Liver (tissue), 3 donors: ENCODE measurements around the gene TIMM17A.

ENCODE experiments used
- FOXA1 ChIP-seq: IDR thresholded peaks from 2 replicates; pipeline ENCODE4 v1.6.1; 2016; ENCODE audit warnings: antibody characterized with exemption
- GABPA ChIP-seq, 2 donors: IDR thresholded peaks in 1 of 2; conservative IDR thresholded peaks in 1 of 2; 2 replicates each; pipeline ENCODE4 v1.6.1; 2016; ENCODE audit warnings: antibody characterized with exemption in 2 of 2, mild to moderate bottlenecking in 1 of 2, moderate library complexity in 1 of 2
- RAD21 ChIP-seq, 2 donors: IDR thresholded peaks; 2 replicates each; pipeline ENCODE4 v1.6.1; 2016; ENCODE audit warnings: antibody characterized with exemption in 2 of 2, mild to moderate bottlenecking in 2 of 2
- SP1 ChIP-seq: IDR thresholded peaks from 2 replicates; pipeline ENCODE4 v1.6.1; 2018; ENCODE audit warnings: antibody characterized with exemption, mild to moderate bottlenecking
- TAF1 ChIP-seq: conservative IDR thresholded peaks from 2 replicates; pipeline ENCODE4 v1.6.1; 2016; ENCODE audit warnings: antibody characterized with exemption, mild to moderate bottlenecking
- YY1 ChIP-seq: IDR thresholded peaks from 2 replicates; pipeline ENCODE4 v1.6.1; 2016; ENCODE audit warnings: antibody characterized with exemption, mild to moderate bottlenecking
- TF ChIP-seq, protein P1 (sequence below): fragments of 150-350 bp; IDR thresholded peaks from 2 replicates; pipeline ENCODE4 v1.5.1; 2017; ENCODE audit warnings: improper control_type of control experiment, low read depth, low read length; ENCODE audit not compliant: missing input control
- donor health status: healthy.
- donor health status: healthy.

DNA sequence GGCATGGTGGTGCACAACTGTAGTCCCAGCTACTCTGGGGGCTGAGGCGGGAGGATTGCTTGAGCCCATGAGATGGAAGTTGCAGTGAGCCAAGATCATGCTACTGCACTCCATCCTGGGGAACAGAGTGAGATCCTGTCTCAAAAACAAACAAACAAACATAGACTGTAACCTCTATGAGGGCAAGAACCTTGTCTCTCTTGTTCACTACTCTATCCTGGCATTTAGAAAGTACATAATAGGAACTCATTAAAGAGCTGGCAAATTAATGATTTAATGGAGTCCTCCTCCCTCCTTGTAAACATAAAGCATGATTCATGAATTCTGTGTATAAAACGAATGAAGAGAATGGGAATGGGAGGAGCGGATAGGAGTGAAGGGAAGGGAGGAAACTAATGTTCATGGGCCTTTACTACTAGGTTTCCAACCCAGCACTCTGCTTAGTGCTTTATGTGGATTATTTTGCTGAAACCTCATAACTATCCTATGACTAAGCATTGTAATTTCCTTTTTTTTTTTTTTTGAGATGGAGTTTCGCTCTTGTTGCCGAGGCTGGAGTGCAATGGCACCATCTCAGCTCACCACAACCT, 17.6 kb upstream of the TIMM17A start:
- no peak for TF ChIP-seq FOXA1
- TF ChIP-seq TAF1 = no peak
- TF ChIP-seq, protein P1, sequence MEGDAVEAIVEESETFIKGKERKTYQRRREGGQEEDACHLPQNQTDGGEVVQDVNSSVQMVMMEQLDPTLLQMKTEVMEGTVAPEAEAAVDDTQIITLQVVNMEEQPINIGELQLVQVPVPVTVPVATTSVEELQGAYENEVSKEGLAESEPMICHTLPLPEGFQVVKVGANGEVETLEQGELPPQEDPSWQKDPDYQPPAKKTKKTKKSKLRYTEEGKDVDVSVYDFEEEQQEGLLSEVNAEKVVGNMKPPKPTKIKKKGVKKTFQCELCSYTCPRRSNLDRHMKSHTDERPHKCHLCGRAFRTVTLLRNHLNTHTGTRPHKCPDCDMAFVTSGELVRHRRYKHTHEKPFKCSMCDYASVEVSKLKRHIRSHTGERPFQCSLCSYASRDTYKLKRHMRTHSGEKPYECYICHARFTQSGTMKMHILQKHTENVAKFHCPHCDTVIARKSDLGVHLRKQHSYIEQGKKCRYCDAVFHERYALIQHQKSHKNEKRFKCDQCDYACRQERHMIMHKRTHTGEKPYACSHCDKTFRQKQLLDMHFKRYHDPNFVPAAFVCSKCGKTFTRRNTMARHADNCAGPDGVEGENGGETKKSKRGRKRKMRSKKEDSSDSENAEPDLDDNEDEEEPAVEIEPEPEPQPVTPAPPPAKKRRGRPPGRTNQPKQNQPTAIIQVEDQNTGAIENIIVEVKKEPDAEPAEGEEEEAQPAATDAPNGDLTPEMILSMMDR = no peak
- no peak for TF ChIP-seq GABPA (IDR thresholded peaks at IDR 0.05 in 1 of 2, conservative IDR thresholded peaks at IDR 0.05 in 1 of 2)
- TF ChIP-seq YY1 = no peak
- no peak for TF ChIP-seq RAD21 (IDR thresholded peaks at IDR 0.05)
- no peak for TF ChIP-seq SP1
